ENCODE data around the gene ITGAL.

DNA sequence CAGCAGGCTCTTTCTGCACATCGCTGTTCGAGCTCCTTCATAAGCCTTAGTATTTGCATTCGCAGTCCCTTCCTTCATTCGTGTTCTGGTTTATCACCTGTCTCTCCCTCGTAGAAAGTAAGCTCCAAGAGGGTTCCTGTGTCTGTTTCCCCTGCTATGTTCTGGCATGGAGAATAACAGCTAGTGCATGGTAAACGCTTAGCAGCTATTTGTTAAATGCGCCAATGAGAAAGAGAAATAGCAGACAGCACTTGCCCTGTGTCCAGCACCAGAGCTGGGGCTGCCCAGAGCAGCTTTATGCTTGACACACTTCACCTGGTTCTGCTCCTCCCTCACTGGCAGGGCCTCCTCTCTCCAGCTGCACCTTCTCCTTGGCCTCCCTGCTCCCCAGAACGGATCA is 93.4 kb downstream of the ITGAL start:
- TF ChIP-seq, protein P1, sequence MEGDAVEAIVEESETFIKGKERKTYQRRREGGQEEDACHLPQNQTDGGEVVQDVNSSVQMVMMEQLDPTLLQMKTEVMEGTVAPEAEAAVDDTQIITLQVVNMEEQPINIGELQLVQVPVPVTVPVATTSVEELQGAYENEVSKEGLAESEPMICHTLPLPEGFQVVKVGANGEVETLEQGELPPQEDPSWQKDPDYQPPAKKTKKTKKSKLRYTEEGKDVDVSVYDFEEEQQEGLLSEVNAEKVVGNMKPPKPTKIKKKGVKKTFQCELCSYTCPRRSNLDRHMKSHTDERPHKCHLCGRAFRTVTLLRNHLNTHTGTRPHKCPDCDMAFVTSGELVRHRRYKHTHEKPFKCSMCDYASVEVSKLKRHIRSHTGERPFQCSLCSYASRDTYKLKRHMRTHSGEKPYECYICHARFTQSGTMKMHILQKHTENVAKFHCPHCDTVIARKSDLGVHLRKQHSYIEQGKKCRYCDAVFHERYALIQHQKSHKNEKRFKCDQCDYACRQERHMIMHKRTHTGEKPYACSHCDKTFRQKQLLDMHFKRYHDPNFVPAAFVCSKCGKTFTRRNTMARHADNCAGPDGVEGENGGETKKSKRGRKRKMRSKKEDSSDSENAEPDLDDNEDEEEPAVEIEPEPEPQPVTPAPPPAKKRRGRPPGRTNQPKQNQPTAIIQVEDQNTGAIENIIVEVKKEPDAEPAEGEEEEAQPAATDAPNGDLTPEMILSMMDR (IDR thresholded peaks at IDR 0.05; ENCODE audit: insufficient read depth, low read depth, low read length), result no peak
- TF ChIP-seq EZH2 (IDR thresholded peaks at IDR 0.05; ENCODE audit: insufficient read depth, low read length), result no peak

Data from astrocyte (in vitro differentiated cells and primary cell).